ENCODE data around the gene NR4A2.
"Not testable (repeated sequence)": the region's sequence is repeated elsewhere in the genome, so short reads cannot be mapped to it uniquely, and the experiment has no call there.

NR4A2 gene

DNA sequence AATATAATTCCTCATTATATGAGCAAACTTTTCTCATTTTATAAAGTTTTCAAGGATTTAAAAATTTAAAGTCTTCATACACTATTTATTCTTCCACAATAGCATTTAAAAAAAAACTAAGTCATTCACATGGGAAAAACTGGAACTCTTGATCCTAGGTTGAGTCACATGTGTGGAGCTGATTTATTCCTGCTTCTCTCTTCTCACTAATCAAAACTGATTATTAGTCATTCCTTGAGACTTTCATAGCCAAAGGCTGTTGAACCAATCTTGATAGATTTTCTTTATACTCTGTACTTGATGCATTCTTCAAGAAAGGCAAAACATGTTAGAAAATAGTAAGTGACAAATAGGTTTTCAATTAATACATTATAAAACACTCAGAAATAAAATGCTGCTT is 27.4 kb downstream of the NR4A2 start:
- H3K27ac ChIP-seq: no peak overlapping the region
- no peak for TF ChIP-seq ZFX (IDR thresholded peaks at IDR 0.05; ENCODE audit: borderline replicate concordance)
- TF ChIP-seq, protein P1, sequence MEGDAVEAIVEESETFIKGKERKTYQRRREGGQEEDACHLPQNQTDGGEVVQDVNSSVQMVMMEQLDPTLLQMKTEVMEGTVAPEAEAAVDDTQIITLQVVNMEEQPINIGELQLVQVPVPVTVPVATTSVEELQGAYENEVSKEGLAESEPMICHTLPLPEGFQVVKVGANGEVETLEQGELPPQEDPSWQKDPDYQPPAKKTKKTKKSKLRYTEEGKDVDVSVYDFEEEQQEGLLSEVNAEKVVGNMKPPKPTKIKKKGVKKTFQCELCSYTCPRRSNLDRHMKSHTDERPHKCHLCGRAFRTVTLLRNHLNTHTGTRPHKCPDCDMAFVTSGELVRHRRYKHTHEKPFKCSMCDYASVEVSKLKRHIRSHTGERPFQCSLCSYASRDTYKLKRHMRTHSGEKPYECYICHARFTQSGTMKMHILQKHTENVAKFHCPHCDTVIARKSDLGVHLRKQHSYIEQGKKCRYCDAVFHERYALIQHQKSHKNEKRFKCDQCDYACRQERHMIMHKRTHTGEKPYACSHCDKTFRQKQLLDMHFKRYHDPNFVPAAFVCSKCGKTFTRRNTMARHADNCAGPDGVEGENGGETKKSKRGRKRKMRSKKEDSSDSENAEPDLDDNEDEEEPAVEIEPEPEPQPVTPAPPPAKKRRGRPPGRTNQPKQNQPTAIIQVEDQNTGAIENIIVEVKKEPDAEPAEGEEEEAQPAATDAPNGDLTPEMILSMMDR (IDR thresholded peaks at IDR 0.05): no peak

DNA sequence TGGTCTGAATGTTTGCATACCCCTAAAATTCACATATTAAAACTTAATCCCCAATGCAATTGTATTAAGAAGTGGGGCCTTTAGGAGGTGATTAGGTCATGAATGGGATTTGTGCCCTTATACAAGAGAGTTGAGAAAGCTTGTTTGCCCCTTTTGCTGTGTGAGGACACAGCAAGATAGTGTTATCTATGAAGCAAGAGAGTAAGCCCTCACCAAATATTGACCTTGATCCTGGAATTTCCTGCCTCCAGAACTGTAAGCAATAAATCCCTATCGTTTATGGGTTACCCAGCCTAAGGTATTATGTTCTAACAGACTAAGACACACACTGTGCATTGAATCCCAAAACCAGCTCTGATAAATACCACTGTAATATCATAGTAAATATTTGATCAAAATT is 32.2 kb downstream of the NR4A2 start:
- H3K27ac ChIP-seq: no peak overlapping the region
- no peak for TF ChIP-seq ZFX (IDR thresholded peaks at IDR 0.05; ENCODE audit: borderline replicate concordance)
- TF ChIP-seq, protein P1 (IDR thresholded peaks at IDR 0.05): no peak

DNA sequence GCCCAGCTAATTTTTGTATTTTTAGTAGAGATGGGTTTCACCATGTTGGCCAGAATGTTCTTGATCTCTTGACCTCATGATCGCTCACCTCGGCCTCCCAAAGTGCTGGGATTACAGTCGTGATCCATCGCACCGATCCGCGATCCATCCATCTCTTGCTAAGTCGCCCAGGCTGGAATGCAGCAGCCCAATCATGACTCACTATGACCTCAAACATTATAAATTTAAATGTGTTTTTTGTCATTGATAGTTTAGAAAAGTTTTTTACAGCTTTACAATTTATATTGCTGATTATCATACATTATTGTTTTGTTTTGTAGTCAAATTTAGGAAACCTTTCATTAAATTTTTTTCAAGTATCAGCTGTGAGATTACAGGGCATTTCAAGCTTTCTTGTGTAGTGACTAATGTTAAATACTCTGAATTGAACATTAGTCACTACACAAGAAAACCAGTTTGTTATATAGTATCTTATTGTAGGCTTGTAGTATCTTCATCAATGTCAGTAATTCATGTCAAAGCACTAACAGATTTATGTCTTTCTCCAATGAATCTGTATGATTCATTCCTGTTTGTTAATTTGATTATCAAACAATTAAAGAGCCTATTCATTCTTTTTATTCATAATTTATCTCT is 37.5 kb downstream of the NR4A2 start:
- H3K27ac ChIP-seq: no peak overlapping the region
- TF ChIP-seq, protein P1 (IDR thresholded peaks at IDR 0.05): no peak
- no peak for TF ChIP-seq ZFX (IDR thresholded peaks at IDR 0.05; ENCODE audit: borderline replicate concordance)

DNA sequence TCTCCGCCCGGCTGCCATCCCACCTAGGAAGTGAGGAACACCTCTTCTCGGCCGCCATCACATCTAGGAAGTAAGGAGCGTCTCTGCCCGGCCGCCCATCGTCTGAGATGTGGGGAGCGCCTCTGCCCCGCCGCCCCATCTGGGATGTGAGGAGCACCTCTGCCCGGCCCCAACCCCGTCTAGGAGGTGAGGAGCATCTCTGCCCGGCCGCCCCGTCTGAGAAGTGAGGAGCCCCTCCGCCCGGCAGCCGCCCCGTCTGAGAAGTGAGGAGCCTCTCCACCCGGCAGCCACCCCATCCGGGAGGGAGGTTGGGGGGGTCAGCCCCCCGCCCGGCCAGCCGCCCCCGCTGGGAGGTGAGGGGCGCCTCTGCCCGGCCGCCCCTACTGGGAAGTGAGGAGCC is 39.1 kb downstream of the NR4A2 start:
- not testable (repeated sequence) for H3K27ac ChIP-seq

DNA sequence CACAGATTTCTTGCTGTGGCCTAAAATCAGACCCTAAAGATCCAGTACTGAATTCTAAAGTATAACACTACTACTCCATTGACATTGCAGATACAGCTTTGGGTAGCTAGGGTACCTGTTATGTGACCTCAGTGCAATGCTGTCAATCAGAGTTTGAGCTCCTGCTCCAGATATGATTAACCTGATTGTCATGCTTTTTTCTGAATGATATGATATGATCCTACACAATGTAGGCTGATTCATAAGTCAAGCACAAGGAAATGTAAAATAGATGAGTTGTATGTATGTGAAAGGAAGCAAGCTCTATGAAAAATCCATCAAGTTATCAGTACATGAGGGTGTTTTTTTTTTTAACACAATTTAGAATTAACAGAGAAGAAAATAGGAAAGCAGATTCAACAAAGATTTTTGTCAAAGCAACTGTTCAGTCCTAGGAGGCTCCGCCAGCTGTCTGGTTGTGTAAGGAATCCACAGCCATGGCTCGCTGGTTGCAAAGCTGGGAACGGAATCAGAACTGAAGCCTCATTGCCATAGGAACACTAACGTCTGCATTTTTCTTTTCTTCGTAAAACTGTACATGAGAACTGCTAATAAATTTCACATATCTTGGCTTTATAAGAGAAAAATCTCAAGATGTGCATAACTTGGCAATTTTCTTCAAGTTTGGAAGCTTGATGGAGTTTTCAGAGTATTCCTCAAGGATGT is 52.9 kb downstream of the NR4A2 start:
- TF ChIP-seq ZFX (IDR thresholded peaks at IDR 0.05; ENCODE audit: borderline replicate concordance): no peak
- TF ChIP-seq, protein P1 (IDR thresholded peaks at IDR 0.05): no peak
- H3K27ac ChIP-seq: no peak overlapping the region
